ENCODE data around the gene SSTR3.

Gene SSTR3

GRCh38 chr22:37163575-37164504 is 48.4 kb downstream of the SSTR3 start:
- DNase-seq: no peak

- no peak for DNase-seq
Measured at GRCh38 chr22:37163096-37163489, 49.2 kb downstream of the SSTR3 start.

- no peak for DNase-seq
Measured at GRCh38 chr22:37162221-37163095, 49.8 kb downstream of the SSTR3 start.

- no peak for DNase-seq
Measured at GRCh38 chr22:37161443-37161842, 50.8 kb downstream of the SSTR3 start.

- no peak for DNase-seq
Measured at GRCh38 chr22:37160027-37160426, 52.2 kb downstream of the SSTR3 start.

- DNase-seq: no peak
Measured at GRCh38 chr22:37158963-37159290, 53.4 kb downstream of the SSTR3 start.

- DNase-seq: no peak
Measured at GRCh38 chr22:37157516-37158285, 54.6 kb downstream of the SSTR3 start.

- DNase-seq: no peak
Measured at GRCh38 chr22:37156686-37157435, 55.4 kb downstream of the SSTR3 start.

GRCh38 chr22:37155971-37156370 is 56.3 kb downstream of the SSTR3 start:
- no peak for DNase-seq

- no peak for DNase-seq
Measured at GRCh38 chr22:37154925-37155712, 57.2 kb downstream of the SSTR3 start.
